Right renal pelvis (tissue), 4 donors: Measurements from ENCODE around the gene MED22. TPM values are rescaled to one million over a fixed set of nuclear protein-coding genes. Genes with fewer than 3 reads are reported as not detected.
"Not testable (repeated sequence)": the region's sequence is repeated elsewhere in the genome, so short reads cannot be mapped to it uniquely, and the experiment has no call there.

Experiments
- DNase-seq, 4 donors: peaks; one replicate each; pipeline ENCODE4 v3.0.0-alpha.2; 2013; ENCODE audit warnings: low read depth in 4 of 4, low spot score in 3 of 4, missing footprints in 1 of 4
- polyA plus RNA-seq, 4 donors: library from polyadenylated mRNA; unstranded; fragments of 120-200 nt; gene quantifications; one replicate each; pipeline ENCODE4 v1.2.1, GENCODE V29; 2013; ENCODE audit not compliant: insufficient read length in 4 of 4

The MED22 gene
- polyA plus RNA-seq, 4 donors, result 25.1 to 32.8 (median 26.8) TPM

- DNase-seq, result no peak
These were observed 7.0 kb downstream of the MED22 start for GRCh38 chr9:133340916-133341315.

DNA sequence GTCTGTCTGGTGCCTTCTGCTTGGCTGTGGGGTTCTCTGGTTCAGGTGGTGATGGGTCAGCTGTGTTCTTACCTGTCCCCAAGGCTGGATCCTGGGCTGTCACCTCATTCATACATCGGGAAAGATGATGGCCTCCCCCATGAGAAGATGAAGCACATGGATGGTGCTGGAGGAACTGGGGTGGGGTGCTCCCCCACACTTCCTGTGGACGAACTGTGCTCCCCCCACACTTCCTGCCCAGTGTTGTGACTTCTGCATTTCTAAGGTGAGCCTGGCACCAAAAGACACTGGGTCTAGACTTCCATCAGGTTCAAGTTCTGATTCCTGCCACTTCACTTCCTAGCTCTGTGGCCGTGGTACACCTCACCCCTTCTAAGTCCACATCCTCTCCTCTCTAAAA, 7.7 kb downstream of the MED22 start:
- DNase-seq, result no peak

GRCh38 chr9:133339641-133340040, 8.3 kb downstream of the MED22 start:
- no peak for DNase-seq

DNA sequence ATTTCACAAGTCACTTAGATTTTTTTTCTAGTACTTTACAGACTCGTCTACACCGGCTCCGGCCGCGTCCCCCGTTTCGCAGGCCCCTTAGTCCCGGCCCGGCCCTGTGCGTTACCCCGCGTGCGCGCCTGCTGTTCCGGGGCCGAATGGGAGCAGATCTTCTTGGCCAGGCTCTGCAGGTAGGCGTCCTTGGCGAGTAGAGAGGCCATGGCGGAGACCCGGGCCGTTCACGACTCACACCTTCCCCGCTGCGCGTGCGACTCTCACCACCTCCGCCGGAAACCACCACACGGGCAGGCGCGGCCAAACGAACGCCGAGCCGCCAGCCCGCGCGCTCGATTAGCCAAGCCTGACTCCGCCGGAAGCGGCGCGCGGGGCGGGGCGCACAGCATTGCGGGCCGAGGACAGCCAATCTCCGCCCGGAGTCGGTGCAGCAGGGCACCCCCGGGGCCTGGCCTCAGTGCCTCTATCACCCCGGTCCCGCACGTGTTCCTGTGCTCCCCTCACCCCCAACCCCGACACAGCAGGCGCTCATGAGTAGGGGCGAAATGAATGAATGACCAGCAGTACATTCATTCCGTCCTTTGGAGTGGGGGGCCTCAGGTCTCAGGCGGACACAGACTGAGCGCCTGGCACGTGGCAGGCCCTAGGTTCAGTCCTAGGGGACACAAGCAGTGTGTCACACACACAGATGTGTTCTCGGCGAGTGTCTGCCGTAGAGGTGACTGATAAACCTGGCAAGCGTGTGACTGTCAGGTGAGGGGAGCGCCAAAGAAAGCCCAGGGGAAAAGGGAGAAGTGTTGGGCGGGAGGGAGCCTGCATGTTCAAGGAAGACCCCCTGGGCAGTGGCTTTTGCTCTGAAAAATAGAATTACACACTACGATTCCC, 11.8 kb downstream of the MED22 start, which contains the start of gene SURF6:
TSS of gene SURF6 (minus strand) at position 265 of the 888 bp plus-strand sequence. CDS start at position 209, 56 bp downstream.
- peak; percentile 68 to 81 (median 74) for DNase-seq

- DNase-seq, result not testable (repeated sequence)
These were observed 13.0 kb downstream of the MED22 start for GRCh38 chr9:133334888-133335287.

GRCh38 chr9:133334161-133334560, 13.8 kb downstream of the MED22 start:
- DNase-seq, result no peak

- no peak for DNase-seq
These were observed 14.4 kb downstream of the MED22 start for GRCh38 chr9:133333566-133333965.

DNA sequence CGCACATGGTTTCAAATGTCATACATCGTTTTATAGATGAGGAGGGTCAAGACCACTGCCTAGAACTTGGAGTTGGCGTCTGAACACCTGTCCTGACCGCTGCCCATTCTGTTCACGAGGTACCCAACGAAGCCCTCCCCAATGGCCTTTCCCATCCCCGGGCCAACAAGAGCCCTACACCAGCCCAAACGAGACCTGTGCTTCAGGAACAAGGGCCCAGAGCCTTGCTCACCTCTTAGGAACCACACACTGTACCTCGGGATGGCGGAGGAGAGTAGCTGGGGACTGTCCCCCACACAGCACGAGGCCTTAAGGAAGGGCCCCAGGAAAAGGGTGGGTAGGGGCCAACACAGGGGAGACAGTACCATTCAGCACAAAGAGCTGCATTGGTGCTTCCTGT, 14.9 kb downstream of the MED22 start:
- DNase-seq, result no peak

- no peak for DNase-seq
These were observed 15.6 kb downstream of the MED22 start for GRCh38 chr9:133332381-133332730.

GRCh38 chr9:133331641-133332380, 16.1 kb downstream of the MED22 start:
- DNase-seq, result no peak

DNA sequence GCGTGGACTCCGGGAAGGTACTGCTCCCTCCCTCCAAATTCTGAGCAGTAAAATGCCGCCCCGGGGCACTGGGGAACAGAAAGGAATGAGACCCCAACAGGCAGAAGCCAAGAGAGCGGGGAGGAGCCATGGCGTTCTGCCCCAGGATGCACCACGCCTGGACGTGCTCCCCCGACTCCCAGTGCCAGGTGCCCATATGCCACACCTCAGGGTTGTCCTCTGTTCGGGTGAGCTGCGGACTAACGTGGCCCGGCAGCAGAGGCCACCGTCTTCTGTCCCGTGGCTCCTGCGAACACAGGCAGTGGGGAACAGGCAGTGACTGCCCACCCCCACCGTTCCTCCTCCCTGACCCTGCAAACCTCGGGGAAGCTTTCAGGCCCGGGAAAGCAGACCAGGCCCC, 16.7 kb downstream of the MED22 start:
- DNase-seq, result no peak

DNA sequence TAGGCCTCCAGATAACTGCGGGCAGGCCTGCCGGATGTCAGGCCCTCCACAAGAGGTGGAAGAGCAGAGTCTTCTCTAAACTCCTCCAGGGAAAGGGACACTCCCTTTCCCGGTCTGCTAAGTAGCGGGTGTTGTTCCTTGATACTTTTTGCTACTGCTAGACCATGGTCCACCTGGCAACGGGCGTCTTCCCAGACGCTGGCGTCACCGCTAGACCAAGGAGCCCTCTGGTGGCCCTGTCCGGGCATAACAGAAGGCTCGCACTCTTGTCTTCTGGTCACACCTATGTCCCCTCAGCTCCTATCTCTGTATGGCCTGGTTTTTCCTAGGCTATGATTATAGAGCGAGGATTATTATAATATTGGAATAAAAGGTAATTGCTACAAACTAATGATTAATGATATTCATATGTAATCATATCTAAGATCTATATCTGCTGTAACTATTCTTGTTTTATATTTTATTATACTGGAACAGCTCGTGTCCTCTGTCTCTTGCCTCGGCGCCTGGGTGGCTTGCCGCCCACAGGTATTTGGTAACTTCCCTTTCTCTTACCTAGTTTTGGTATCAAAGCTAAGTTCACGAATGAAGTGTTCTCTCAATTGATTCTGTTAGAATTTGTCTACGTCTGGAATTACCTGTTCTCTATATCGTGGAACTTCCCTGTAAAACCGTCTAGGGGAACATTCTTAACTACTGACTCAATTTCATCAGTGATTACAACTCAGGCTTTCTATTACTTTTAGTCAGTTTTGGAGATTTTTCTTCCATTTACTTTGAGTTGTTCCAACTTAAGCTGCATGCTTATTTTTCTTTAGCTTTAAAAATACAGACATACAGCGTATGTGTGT, 18.4 kb downstream of the MED22 start:
- DNase-seq, result not testable (repeated sequence)

DNA sequence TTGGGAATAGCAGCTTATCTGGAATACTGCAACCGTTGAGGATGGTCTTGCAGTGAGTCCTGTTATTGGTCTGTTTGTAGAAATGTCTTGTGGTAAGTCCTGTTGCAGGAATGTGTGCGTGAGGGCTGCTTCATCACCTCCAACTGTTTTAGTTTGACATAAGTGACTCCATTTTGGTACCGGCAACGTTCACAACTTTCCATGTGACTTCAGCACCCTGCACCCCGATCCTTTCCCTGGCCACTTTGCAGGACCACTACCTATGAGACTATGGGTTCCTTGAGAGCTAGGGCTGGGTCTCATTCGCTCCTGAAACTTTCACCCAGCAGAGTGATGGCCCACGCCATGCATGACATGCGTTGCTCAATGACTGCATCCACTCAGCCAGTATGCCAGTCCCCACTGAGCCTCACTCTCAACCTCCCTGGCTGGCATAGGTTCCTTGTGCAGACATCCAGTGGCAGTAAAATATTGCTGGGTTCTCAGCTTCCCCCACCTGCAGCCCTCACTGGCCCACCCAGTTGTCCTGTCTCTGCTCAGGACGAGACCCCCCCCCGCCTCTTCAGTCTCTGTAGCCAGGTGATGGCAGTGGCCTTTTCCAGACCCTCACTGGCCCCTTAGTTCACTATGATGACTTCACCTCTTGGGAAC, 20.0 kb downstream of the MED22 start:
- DNase-seq, result no peak

- not testable (repeated sequence) for DNase-seq
These were observed 20.9 kb downstream of the MED22 start for GRCh38 chr9:133327021-133327420.

DNA sequence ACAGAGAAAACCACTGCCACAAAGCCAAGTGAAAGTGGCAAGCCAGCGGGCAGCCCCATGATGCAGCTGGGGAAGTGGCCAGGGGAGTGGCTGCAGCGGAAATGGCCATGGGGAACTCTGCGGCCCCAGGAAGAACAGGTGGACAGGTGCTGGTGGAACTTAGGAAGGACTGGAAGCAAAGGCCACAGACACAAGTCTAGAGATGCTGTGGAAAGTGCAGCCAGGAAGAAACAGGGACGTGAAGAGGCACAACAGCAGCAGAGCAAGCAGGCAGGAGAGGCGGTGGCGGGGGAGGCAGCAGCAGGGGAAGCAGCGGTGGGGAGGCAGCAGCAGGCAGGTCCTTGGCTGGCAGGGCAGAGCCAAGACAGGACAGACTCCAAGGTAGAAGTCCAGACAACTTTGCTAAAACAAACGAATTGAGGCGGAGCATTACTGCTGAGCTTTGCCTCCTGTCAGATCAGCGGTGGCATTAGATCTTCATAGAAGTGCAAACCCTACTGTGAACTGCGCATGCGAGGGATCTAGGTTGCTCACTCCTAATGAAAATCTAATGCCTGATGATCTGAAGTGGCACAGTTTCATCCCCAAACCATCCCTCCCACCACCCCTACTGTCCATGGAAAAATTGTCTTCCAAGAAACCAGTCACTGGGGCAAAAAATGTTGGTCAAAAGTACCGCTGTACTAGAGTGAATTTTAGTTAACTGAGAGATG, 23.8 kb downstream of the MED22 start:
- no peak for DNase-seq

DNA sequence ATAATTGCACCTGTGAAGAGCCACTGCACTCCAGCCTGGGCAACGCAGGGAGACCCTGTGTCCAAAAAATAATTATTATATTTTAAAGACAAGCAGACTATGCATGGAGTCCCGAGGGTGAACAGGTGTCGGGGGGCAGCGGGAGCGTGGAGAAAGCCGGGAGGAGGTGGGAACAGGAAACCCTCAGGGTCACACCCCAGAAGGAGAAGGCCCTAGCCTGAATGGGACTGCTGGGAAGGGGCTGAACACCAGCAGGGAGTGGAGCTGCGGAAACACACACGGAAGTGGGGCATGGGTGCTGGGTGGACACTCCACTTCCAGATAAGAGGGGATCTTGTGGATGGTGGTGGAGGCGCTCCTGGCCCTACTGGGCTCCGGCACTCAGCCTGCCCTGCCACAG, 24.7 kb downstream of the MED22 start:
- no peak for DNase-seq

DNA sequence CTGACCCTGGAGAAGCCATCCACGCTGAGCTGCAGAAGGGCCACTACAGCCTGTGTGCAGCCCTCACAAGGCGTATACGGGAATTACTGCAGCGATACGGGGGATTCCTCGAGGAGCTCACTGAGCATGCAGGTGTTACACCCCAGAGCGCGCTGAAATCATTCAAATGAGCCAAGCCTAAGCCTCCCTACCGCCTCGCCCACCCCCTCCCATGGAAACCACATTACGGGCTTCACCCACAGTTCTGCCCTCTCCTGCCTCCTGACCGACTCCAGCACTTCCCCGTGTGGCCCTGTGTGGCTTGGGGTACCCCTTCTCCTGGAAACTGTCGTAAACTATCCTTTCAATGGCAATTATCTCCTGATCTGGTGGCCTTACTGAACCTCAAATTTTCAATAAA, 25.2 kb downstream of the MED22 start:
- DNase-seq, result no peak

DNA sequence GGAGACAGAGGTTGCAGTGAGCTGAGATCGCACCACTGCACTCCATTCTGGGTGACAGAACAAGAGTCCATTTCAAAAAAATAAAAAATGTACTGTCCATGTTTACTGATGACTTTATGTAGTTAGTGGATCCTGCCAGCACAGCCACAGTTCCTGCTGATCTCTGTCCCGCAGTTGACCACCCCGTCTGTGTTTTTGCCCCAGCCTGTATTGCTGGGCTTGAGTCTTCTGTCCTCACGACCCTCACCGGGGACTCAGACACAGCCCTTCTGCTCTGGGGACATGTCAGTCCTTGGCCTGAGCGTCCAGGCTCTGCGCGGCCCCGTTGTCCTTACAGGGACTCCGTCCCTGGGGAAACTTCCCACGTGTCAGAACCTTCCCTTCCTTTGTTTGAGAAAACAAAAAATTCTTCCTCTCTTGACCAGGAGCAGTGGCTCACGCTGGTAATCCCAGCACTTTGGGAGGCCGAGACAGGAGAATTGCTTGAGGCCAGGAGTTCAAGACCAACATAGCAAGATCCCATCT, 26.5 kb downstream of the MED22 start:
- DNase-seq, result no peak

DNA sequence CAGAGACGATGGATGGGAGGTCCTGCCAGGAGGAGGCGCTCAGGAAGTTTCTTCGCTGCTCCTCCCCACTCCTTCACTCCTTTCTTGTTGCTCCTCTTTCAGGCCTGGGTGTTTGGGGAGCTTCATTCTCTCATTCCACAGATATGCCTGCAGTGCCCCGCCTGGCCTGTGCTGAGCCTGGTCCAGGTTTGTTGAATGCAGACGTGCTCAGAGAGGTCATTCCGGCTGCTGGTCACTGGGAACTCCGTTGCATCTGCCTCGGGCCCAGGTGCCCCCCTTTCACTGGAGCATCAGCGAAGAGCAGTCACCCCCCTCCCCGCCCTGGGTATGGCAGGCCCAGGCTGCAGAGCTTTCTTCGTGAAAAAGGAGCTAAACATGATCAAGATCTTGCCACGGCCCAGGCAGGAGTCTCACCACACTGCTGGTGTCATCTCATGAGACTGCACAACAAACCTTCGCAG, 27.5 kb downstream of the MED22 start:
- DNase-seq, result no peak
